GM19099 (cell line): ENCODE measurements around the gene CALR.

Source experiments
- POLR2A ChIP-seq: IDR thresholded peaks from 3 replicates; pipeline ENCODE4 v1.6.1; 2011; ENCODE audit warnings: low read depth; ENCODE audit not compliant: insufficient read length; ENCODE audit errors: extremely low read depth

The CALR gene

GRCh38 chr19:12937927-12938778, at the start of gene CALR:
TSS of gene CALR (plus strand) at chr19:12938609. CDS start at chr19:12938680, 71 bp downstream.
- peak; percentile 100 for TF ChIP-seq POLR2A

GRCh38 chr19:12890787-12891552, 47.4 kb upstream of the CALR start, which contains the start of gene GCDH:
TSS of gene GCDH (plus strand) at chr19:12891160. CDS start at chr19:12891305, 145 bp downstream.
- peak; percentile 80 for TF ChIP-seq POLR2A

GRCh38 chr19:12891553-12892021, 46.8 kb upstream of the CALR start:
- no peak for TF ChIP-seq POLR2A

GRCh38 chr19:12893582-12893981, 44.8 kb upstream of the CALR start:
- TF ChIP-seq POLR2A, result no peak

- TF ChIP-seq POLR2A, result no peak
Observed at GRCh38 chr19:12896460-12896859, 41.9 kb upstream of the CALR start.

GRCh38 chr19:12899891-12900518, 38.4 kb upstream of the CALR start:
- no peak for TF ChIP-seq POLR2A

- TF ChIP-seq POLR2A, result no peak
Observed at GRCh38 chr19:12907166-12907565, 31.2 kb upstream of the CALR start.

GRCh38 chr19:12912571-12912970, 25.8 kb upstream of the CALR start:
- TF ChIP-seq POLR2A, result no peak

- TF ChIP-seq POLR2A, result no peak
Observed at GRCh38 chr19:12913011-12913561, 25.3 kb upstream of the CALR start.

GRCh38 chr19:12913851-12914690, 24.3 kb upstream of the CALR start:
- TF ChIP-seq POLR2A, result no peak

- no peak for TF ChIP-seq POLR2A
Observed at GRCh38 chr19:12918253-12918652, 20.2 kb upstream of the CALR start.

GRCh38 chr19:12921047-12921446, 17.4 kb upstream of the CALR start:
- no peak for TF ChIP-seq POLR2A

GRCh38 chr19:12922959-12923358, 15.4 kb upstream of the CALR start:
- TF ChIP-seq POLR2A, result no peak
